Activated CD8-positive, alpha-beta T cell treated with anti-CD3 and anti-CD28 coated beads for 36 hours (primary cell): ENCODE data around the gene CDC42BPB. TPM values are rescaled to one million over a fixed set of nuclear protein-coding genes. Genes with fewer than 3 reads are reported as not detected.

Source experiments
- ATAC-seq: fragments of 200-7000 bp; cut with Tn5 transposase; one replicate; pipeline ENCODE4 v1.10.0; 2021; ENCODE audit warnings: mild to moderate bottlenecking, moderate library complexity
- CTCF ChIA-PET: fragments of 350-600 bp; sonication (Branson Sonifier 250); formaldehyde crosslinking; loops from one replicate; lab custom pipeline; 2021; ENCODE audit warnings: antibody characterized with exemption; lab: Charles Lee
- POLR2A ChIA-PET: fragments of 350-600 bp; sonication (Branson Sonifier 250); formaldehyde crosslinking; loops from one replicate; lab custom pipeline; 2021; ENCODE audit warnings: antibody characterized with exemption; lab: Charles Lee
- DNase-seq: peaks from one replicate; pipeline ENCODE4 v3.0.0-alpha.2; 2020
- H3K27ac Mint-ChIP-seq: one replicate; pipeline ENCODE4 v1.8.0; 2021; ENCODE audit warnings: mild to moderate bottlenecking, mixed read lengths
- H3K27me3 Mint-ChIP-seq: one replicate; pipeline ENCODE4 v1.8.0; 2021; ENCODE audit warnings: mixed read lengths
- H3K36me3 Mint-ChIP-seq: one replicate; pipeline ENCODE4 v1.8.0; 2021; ENCODE audit warnings: low read depth, mixed read lengths
- H3K4me1 Mint-ChIP-seq: one replicate; pipeline ENCODE4 v1.8.0; 2021; ENCODE audit warnings: low read depth, mixed read lengths
- H3K4me3 Mint-ChIP-seq: one replicate; pipeline ENCODE4 v1.8.0; 2021; ENCODE audit warnings: mild to moderate bottlenecking, moderate library complexity, mixed read lengths
- H3K9me3 Mint-ChIP-seq: one replicate; pipeline ENCODE4 v1.8.0; 2021; ENCODE audit warnings: mixed read lengths
- intact Hi-C: fragments of 100-400 bp; cut with micrococcal nuclease; formaldehyde crosslinking; loops from one replicate; pipeline ENCODE4 v1.10.0; 2022
- total RNA-seq, 2 experiments: library from RNA; stranded (reverse); gene quantifications; one replicate each; pipeline ENCODE4 v1.2.3, GENCODE V29; 2021
- TF ChIP-seq, protein P1 (sequence below): fragments of 200-600 bp; IDR thresholded peaks from one replicate; pipeline ENCODE4 v1.8.0; 2022; ENCODE audit warnings: antibody characterized with exemption, mild to moderate bottlenecking

Gene CDC42BPB
- total RNA-seq, 2 experiments from 2014 or later, result 0.72 to 0.96 TPM

- ChIA-PET CTCF (no interaction called here), POLR2A (no interaction called here)
- ATAC-seq (no peak), DNase-seq (no peak)
- TF ChIP-seq, protein P1, sequence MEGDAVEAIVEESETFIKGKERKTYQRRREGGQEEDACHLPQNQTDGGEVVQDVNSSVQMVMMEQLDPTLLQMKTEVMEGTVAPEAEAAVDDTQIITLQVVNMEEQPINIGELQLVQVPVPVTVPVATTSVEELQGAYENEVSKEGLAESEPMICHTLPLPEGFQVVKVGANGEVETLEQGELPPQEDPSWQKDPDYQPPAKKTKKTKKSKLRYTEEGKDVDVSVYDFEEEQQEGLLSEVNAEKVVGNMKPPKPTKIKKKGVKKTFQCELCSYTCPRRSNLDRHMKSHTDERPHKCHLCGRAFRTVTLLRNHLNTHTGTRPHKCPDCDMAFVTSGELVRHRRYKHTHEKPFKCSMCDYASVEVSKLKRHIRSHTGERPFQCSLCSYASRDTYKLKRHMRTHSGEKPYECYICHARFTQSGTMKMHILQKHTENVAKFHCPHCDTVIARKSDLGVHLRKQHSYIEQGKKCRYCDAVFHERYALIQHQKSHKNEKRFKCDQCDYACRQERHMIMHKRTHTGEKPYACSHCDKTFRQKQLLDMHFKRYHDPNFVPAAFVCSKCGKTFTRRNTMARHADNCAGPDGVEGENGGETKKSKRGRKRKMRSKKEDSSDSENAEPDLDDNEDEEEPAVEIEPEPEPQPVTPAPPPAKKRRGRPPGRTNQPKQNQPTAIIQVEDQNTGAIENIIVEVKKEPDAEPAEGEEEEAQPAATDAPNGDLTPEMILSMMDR, result no peak
- intact Hi-C loops, result no loop called here
- Mint-ChIP-seq H3K27me3 (no peaks in the 10 kb centered on the region), H3K27ac (no peak overlapping the region), H3K4me3 (no peak overlapping the region), H3K4me1 (no peaks in the 10 kb centered on the region), H3K36me3 (peaks cover 6% of the 10 kb centered on the region), H3K9me3 (no peaks in the 10 kb centered on the region)
These were observed 148.4 kb downstream of the CDC42BPB start for GRCh38 chr14:102908766-102909455.

GRCh38 chr14:102907980-102908730, 149.2 kb downstream of the CDC42BPB start:
- Mint-ChIP-seq H3K4me1 (no peaks in the 10 kb centered on the region), H3K27me3 (no peaks in the 10 kb centered on the region), H3K36me3 (peaks cover 9% of the 10 kb centered on the region), H3K9me3 (no peaks in the 10 kb centered on the region), H3K4me3 (no peak overlapping the region), H3K27ac (no peak overlapping the region)
- intact Hi-C loops, result no loop called here
- ATAC-seq (no peak), DNase-seq (no peak)
- ChIA-PET POLR2A (no interaction called here), CTCF (no interaction called here)
- TF ChIP-seq, protein P1, result no peak

DNA sequence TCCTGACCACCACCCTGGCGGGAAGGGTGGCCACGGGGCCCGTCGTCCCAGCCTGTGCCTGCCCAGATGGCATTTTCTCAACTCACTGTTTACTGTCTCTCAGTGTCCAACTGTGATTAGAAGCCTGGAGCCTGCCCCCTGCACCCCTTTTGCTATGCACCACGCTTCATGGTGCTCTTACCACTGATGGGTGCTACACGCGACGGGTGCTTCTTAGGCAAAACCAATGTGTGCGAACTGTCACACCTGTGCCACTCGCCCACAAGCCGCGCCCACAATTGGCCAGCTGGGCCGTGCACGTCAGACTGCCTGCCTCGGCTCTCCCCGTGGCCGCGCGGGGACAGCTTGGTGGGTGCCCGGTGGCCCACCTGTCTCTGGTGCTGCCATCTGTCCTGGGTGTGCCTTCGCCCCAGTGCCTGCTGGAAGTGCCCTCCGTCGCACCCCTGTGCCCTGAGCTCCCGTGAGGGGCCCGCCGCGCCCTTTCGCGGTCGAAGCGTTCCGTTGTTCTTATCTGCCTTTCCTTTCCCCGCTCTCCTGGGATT, 150.0 kb downstream of the CDC42BPB start:
- TF ChIP-seq, protein P1, result no peak
- Mint-ChIP-seq H3K27ac (no peak overlapping the region), H3K27me3 (no peaks in the 10 kb centered on the region), H3K9me3 (no peaks in the 10 kb centered on the region), H3K4me3 (no peak overlapping the region), H3K4me1 (no peaks in the 10 kb centered on the region), H3K36me3 (peaks cover 13% of the 10 kb centered on the region)
- intact Hi-C loops, result no loop called here
- CTCF ChIA-PET, result no interaction called here
- no peak for DNase-seq
- no peak for ATAC-seq
- POLR2A ChIA-PET, result no interaction called here

GRCh38 chr14:102906616-102907302, 150.6 kb downstream of the CDC42BPB start:
- TF ChIP-seq, protein P1, result no peak
- H3K4me1 Mint-ChIP-seq, result peaks cover 1% of the 10 kb centered on the region
- H3K4me3 Mint-ChIP-seq, result no peak overlapping the region
- H3K36me3 Mint-ChIP-seq, result peaks cover 13% of the 10 kb centered on the region
- DNase-seq (no peak), ATAC-seq (no peak)
- ChIA-PET POLR2A (no interaction called here), CTCF (no interaction called here)
- no peak overlapping the region for H3K27ac Mint-ChIP-seq
- intact Hi-C loops, result no loop called here
- no peaks in the 10 kb centered on the region for H3K27me3 Mint-ChIP-seq
- no peaks in the 10 kb centered on the region for H3K9me3 Mint-ChIP-seq
